NCI-H748 treated with DMSO at 0.1 percent for 48 hours (cell line): Measurements from ENCODE around the gene B4GALT3.

Experiments used
- DNase-seq: peaks from one replicate; lab custom pipeline; 2025; lab: John Stamatoyannopoulos, UW

The B4GALT3 gene

DNA sequence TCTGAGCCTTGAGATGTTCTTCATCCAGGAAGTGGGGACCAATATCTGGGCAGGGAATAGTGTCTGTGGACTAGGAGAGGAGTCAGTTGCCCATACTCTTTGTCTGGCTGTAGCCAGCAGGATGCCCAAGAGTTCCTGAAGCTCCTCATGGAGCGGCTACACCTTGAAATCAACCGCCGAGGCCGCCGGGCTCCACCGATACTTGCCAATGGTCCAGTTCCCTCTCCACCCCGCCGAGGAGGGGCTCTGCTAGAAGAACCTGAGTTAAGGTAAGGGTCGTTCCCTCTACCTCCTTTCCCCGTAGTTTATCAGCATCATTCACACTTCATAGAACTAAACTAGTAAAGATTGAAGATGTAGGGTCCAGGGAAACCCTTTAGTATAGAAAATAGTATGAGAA is 14.5 kb downstream of the B4GALT3 start:
- no peak for DNase-seq

DNA sequence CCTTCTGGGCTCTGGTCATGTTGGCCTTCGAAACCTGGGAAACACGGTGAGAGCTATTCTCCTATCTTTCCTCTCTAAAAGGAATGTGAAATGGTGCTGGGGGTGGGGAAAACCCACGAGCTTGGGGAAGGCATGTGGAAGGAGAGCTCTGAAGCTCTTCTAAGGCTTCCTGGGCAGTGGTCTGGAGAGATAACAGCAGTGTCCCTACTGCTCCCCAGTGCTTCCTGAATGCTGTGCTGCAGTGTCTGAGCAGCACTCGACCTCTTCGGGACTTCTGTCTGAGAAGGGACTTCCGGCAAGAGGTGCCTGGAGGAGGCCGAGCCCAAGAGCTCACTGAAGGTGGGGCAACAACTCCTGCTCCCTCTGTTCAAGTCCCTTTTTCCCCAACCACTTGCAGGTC is 15.3 kb downstream of the B4GALT3 start:
- no peak for DNase-seq

- no peak for DNase-seq
Measured at GRCh38 chr1:161161652-161162051, 15.7 kb downstream of the B4GALT3 start.

GRCh38 chr1:161160671-161161145 is 16.6 kb downstream of the B4GALT3 start:
- DNase-seq: no peak

DNA sequence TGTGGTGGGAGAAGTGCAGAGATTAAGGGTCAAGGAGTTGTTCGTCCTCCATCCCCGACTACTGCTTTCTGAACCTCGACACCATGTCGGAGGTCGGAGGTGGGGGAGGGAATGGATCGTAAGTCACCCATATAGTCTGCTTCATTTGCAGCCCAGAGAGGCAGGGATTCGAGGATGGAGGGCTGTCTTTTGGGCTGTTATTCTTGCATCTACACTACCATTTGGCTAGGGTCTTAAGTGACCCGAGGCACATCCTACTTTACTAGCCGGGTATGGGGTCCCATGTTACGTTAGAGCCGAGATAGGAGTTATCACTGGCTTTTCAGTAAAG is 17.4 kb downstream of the B4GALT3 start:
- no peak for DNase-seq

DNA sequence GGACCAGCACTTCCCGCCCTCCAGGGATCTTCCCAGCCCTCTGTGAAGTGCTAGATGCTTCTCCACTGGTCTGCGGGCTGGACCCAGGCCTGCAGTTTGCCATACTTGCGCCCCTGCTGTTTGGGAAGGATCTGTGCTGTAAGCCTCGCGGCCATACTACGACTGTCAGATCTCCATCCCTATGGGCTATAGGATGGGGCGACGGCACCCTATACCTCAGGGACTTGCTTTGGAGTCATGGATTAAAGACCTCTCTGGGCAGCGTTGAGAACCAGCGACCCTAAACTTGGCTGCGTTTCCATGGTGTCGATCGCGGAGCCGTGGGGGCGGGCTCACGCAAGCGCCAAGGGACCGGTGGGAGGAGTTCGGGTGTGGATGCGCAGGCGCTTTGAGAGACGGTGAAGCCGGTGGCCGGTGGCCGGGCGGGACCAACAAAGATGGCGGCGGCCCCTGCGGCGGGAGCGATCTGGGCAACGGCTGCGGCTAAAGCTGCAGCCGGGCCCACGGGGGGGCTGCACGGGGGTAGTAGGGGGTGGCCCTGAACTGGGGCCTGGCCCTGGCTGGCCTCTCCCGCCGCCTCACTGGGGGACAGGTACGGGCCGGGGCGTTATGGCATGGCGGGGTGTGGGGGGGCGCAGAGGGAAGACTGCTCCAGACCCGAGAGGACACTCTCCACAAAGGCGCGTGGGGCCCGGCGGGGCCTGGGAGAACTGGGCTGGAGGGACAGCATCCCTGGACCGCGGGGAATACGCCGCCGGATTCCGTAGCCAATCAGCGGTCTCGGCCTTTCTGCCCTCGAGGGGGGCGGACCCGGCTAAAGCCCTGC is 18.0 kb downstream of the B4GALT3 start, which contains the start of gene USP21:
TSS of gene USP21 (plus strand) at position 414 of the 826 bp plus-strand sequence. CDS start 1,141 bp downstream, outside the sequence.
- DNase-seq: peak; percentile 87

- DNase-seq: no peak
Measured at GRCh38 chr1:161158316-161159010, 18.8 kb downstream of the B4GALT3 start.

GRCh38 chr1:161157867-161158266 is 19.4 kb downstream of the B4GALT3 start:
- DNase-seq: no peak

DNA sequence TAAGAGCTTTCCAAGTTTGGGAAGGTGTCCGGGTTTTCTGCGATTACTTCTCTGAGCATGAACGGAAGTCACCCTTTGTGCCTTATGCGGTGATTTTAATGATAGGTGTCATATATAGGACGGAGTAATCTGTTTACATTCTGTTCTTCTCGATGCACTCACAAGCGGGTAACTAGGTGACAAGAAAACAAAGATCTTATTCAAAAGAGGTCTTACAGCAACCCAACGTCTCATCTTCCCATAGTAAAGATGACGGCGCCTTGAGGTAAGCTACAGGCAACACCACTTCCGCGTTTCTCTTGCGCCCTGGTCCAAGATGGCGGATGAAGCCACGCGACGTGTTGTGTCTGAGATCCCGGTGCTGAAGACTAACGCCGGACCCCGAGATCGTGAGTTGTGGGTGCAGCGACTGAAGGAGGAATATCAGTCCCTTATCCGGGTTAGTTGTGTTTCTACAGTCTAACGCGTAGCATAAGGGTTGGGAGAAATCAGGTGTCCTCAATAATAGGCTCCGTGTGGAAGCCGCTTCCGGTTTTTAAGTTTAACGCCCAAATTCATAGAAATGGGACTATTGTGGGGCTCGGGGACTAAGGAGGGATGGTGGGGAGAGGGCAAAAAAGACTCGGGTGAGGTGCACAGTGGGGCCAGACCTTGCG is 23.5 kb downstream of the B4GALT3 start, which contains the start of gene UFC1:
TSS of gene UFC1 (plus strand) at position 297 of the 656 bp plus-strand sequence. CDS start at position 317, 20 bp downstream.
- peak; percentile 87 for DNase-seq

DNA sequence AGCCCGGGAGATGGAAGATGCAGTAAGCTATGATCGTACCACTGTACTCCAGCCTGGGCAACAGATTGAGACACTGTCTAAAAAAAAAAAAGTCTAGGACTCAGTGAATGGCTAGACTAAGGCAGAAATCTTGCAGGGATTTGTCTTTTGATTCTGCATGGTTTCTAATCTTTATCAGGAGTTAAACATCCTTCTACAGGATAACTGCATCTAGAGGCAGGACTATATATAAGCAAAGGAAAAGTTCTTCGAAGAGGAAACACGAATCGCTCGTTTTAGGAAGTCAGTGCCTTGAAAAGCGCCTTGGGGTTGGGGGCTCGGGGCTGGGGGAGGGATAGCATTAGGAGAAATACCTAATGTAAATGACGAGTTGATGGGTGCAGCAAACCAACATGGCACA is 24.1 kb downstream of the B4GALT3 start:
- no peak for DNase-seq

DNA sequence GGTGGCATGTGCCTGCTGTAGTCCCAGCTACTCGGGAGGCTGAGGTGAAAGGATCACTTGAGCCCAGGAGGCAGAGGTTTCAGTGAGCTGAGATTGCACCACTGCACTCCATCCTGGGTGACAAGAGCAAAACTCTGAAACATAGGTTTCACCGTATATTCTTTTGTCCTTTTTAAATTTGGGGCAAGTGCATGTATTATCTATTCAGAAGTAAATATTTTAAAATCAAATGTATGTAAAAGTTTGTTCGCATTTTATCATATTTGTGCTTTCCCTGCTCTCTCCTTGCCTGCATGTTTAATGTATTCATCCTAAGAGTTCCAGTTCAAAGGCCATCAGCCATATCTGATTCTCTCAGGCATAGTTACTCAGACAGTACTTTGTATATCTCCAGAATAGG is 31.5 kb downstream of the B4GALT3 start:
- no peak for DNase-seq

DNA sequence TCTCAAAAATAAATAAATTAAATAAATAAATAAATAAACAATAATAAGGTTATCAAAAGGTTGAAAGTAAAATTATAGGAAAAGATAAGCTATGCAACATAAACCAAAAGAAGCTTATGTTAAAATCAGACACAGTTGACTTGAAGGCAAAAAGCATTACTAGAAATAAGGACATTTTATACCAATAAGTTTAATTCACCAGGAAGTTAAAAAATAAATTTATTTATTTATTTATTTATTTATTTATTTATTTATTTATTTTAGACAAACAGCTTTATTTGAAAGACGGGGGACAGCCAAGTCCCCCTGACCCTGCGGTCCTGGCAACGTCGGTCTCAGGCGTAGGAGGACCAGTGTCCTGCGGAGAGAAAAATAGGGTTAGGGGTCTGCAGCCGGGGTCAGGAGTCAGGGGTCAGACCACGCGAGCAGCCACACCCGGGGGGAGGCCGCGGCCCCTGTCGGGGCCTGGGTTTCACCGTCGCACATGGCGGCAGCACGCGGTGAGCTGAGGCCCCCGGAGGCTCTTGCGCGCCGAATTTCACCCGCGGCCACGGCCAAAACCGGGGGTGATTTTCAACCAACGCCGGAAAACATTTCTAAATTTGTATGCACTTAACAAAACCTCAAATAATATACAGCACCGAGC is 36.4 kb downstream of the B4GALT3 start:
- DNase-seq: no peak

- peak; percentile 12 for DNase-seq
Measured at GRCh38 chr1:161139766-161140165, 37.5 kb downstream of the B4GALT3 start.

GRCh38 chr1:161138431-161138830 is 38.9 kb downstream of the B4GALT3 start:
- DNase-seq: no peak

GRCh38 chr1:161137881-161138280 is 39.4 kb downstream of the B4GALT3 start:
- no peak for DNase-seq

DNA sequence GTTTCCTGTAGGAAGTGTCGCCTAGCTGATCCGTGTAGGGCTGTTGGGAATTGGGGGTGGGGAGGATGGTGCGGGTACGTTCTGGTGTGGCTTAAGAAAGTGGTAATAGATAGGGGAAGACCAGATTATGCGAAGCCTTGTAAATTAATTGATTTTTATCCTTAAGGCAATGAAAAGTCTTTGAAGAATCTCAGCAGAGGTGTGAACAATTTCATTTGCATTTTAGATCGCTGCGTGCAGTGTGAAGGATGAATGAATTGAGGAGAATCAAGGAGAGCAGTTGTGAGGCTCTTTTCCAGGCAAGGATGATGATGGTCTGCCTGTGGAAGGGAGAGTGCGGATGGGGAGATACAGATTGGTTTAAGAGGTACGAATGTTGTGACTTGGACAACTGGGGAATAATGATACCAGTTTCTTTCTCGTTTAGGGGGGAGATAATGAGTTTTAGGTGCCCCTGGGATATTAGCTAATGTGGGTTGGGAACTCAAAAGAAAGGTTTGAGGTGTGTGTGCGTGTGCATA is 44.0 kb downstream of the B4GALT3 start:
- DNase-seq: peak; percentile 60

GRCh38 chr1:161132410-161133219 is 44.7 kb downstream of the B4GALT3 start, which contains the start of gene DEDD:
DEDD (minus strand) TSS chr1:161132667; CDS start chr1:161124462, 8,205 bp downstream.
- DNase-seq: peak; percentile 91

GRCh38 chr1:161131523-161132409 is 45.5 kb downstream of the B4GALT3 start:
- no peak for DNase-seq

GRCh38 chr1:161130266-161130665 is 47.0 kb downstream of the B4GALT3 start:
- no peak for DNase-seq
